GM18951 (cell line): ENCODE data around the gene TMEM92.

ENCODE experiments used
- POLR2A ChIP-seq: IDR thresholded peaks from 4 replicates; pipeline ENCODE4 v1.6.1; 2011; ENCODE audit warnings: mild to moderate bottlenecking; ENCODE audit not compliant: insufficient read length, insufficient read depth; ENCODE audit errors: extremely low read depth
- in situ Hi-C: fragments of 300-500 bp; cut with MboI; formaldehyde crosslinking; loops from one replicate; pipeline ENCODE4 v1.12.0; 2022; ENCODE audit warnings: low sequenced_read_pairs, mixed read lengths, inconsistent platforms; ENCODE audit not compliant: unreplicated experiment

The TMEM92 gene

DNA sequence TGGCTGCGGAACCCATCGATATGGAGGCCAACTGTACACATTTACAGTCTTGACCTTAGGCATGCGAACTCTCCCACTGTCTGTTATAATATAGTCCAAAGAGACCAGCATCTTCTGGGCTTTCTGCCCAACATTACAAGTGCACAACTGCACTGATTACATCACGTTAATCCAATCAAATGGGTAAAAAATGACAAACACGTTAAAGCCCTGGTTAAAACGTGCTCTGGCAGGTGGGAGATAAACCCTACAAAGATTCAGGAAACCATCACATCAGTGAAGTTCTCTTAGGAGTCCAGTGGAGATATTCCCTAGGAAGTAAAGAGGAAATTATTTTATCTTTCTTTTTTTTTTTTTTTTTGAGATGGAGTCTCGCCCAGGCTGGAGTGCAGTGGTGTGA, 48.0 kb downstream of the TMEM92 start:
- TF ChIP-seq POLR2A = no peak
- in situ Hi-C loops = no loop called here

DNA sequence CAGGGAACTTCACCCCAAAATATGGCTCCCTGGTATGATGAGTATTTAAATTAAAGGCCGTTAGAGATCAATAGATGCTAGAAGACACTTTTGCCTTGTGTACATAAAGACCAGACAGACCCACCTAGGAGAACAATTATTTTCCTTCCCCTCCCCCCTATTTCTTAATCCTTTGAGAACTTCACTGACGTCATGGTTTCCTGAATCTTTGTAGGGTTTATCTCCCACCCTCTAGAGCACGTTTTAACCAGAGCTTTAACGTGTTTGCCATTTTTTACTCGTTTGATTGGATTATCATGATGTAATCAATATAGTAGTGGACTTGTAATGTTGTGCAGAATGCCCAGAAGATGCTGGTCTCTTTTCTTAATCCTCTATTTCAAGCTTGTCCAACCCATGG, 48.8 kb downstream of the TMEM92 start:
- in situ Hi-C loops = no loop called here
- TF ChIP-seq POLR2A = no peak

- in situ Hi-C loops = no loop called here
- TF ChIP-seq POLR2A = no peak
These were observed 51.6 kb downstream of the TMEM92 start for GRCh38 chr17:50325906-50326305.

- in situ Hi-C loops = no loop called here
- TF ChIP-seq POLR2A = no peak
These were observed 52.6 kb downstream of the TMEM92 start for GRCh38 chr17:50326831-50327364.

GRCh38 chr17:50328363-50329325, 54.4 kb downstream of the TMEM92 start:
- in situ Hi-C loops = no loop called here

DNA sequence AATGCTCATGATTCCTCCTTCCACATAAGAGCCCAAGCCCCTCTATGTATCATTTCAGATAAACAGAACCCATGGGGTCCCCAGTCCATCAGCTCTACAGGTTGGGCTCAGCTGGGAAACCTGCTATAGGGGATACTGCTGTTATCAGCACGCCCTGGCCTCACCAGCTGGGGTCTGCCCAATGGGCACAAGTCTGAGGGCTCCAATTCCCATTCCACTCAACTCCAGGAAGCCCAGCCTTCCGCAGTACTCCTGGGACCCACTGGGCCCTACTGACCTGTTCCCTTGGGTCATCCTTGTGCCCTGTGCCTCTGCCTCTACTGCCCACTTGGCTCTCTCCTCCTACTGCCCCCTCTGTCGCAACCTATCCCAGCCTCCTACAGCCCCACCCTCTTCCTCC, 55.5 kb downstream of the TMEM92 start:
- in situ Hi-C loops = no loop called here
- TF ChIP-seq POLR2A = no peak

More at GRCh38 chr17:50328363-50329325, 54.4 kb downstream of the TMEM92 start:
- no peak for TF ChIP-seq POLR2A

- TF ChIP-seq POLR2A = no peak
- in situ Hi-C loops = no loop called here
These were observed 56.0 kb downstream of the TMEM92 start for GRCh38 chr17:50330151-50330775.
